ENCODE results near the gene WFS1.
A peak's percentile ranks its signal among the peaks of the same experiment; 100 is the strongest.

WFS1 gene

GRCh38 chr4:6302869-6303268 is 33.2 kb downstream of the WFS1 start:
- no peak for DNase-seq

GRCh38 chr4:6303943-6304342 is 34.3 kb downstream of the WFS1 start:
- DNase-seq: no peak

- DNase-seq: no peak
Measured at GRCh38 chr4:6306299-6306698, 36.6 kb downstream of the WFS1 start.

GRCh38 chr4:6307230-6307629 is 37.6 kb downstream of the WFS1 start:
- DNase-seq: no peak

GRCh38 chr4:6307891-6308290 is 38.2 kb downstream of the WFS1 start:
- no peak for DNase-seq

GRCh38 chr4:6308899-6309643 is 39.4 kb downstream of the WFS1 start:
- peak; percentile 23 for DNase-seq

- no peak for DNase-seq
Measured at GRCh38 chr4:6309777-6310176, 40.1 kb downstream of the WFS1 start.

- DNase-seq: no peak
Measured at GRCh38 chr4:6313216-6313615, 43.6 kb downstream of the WFS1 start.

- DNase-seq: no peak
Measured at GRCh38 chr4:6316461-6317003, 46.9 kb downstream of the WFS1 start.

- DNase-seq: no peak
Measured at GRCh38 chr4:6318206-6318605, 48.6 kb downstream of the WFS1 start.

- no peak for DNase-seq
Measured at GRCh38 chr4:6319530-6320150, 50.0 kb downstream of the WFS1 start.

- no peak for DNase-seq
Measured at GRCh38 chr4:6320663-6321062, 51.0 kb downstream of the WFS1 start.

GRCh38 chr4:6321361-6321760 is 51.7 kb downstream of the WFS1 start:
- no peak for DNase-seq

- DNase-seq: no peak
Measured at GRCh38 chr4:6322067-6322760, 52.6 kb downstream of the WFS1 start.

- DNase-seq: no peak
Measured at GRCh38 chr4:6322761-6323566, 53.3 kb downstream of the WFS1 start.

GRCh38 chr4:6324461-6324998 is 54.9 kb downstream of the WFS1 start:
- DNase-seq: no peak

- no peak for DNase-seq
Measured at GRCh38 chr4:6324999-6325787, 55.5 kb downstream of the WFS1 start.

- DNase-seq: no peak
Measured at GRCh38 chr4:6325788-6326290, 56.2 kb downstream of the WFS1 start.

GRCh38 chr4:6326312-6327060 is 56.8 kb downstream of the WFS1 start:
- DNase-seq: no peak

GRCh38 chr4:6327220-6327917 is 57.7 kb downstream of the WFS1 start:
- peak; percentile 78 for DNase-seq
